Gastrocnemius medialis (tissue), 4 donors: Measurements from ENCODE around the gene IRF5.

Experiments
- POLR2A ChIP-seq, 2 donors: fragments of 450-650 bp; IDR thresholded peaks; one replicate each; pipeline ENCODE4 v1.6.1; 2017; ENCODE audit warnings: antibody characterized with exemption in 2 of 2, mild to moderate bottlenecking in 2 of 2, moderate library complexity in 2 of 2
- TF ChIP-seq, protein P1 (sequence below), 5 experiments: fragments of 450-650 bp in 3 of 5; fragments of 200-600 bp in 2 of 5; sonication (generic) in 2 of 5; IDR thresholded peaks in 4 of 5; conservative IDR thresholded peaks in 1 of 5; 1 replicate in 4 of 5; 2 replicates in 1 of 5; pipeline ENCODE4 v1.5.1; 2016 to 2019; ENCODE audit warnings: antibody characterized with exemption in 5 of 5, mild to moderate bottlenecking in 3 of 5, moderate library complexity in 3 of 5

DNA sequence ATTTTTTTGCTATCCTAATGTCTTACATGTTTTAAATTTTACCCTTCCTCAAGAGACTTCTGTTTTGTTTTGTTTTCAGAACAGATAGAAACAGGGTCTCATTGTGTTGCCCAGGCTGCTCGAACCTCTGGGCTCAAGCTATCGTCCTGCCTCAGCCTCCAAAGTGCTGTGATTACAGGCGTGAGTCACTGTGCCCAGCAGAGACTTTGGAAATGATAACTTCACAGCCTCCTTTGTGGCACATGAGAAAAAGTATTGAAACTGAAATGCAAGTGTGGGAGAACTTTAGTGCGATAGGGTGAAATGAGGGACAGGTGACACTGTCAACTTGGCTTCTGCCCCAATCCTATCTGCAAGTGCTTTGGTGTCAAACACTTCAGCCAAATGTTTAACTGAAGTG, 21.6 kb downstream of the IRF5 start:
- TF ChIP-seq, protein P1, sequence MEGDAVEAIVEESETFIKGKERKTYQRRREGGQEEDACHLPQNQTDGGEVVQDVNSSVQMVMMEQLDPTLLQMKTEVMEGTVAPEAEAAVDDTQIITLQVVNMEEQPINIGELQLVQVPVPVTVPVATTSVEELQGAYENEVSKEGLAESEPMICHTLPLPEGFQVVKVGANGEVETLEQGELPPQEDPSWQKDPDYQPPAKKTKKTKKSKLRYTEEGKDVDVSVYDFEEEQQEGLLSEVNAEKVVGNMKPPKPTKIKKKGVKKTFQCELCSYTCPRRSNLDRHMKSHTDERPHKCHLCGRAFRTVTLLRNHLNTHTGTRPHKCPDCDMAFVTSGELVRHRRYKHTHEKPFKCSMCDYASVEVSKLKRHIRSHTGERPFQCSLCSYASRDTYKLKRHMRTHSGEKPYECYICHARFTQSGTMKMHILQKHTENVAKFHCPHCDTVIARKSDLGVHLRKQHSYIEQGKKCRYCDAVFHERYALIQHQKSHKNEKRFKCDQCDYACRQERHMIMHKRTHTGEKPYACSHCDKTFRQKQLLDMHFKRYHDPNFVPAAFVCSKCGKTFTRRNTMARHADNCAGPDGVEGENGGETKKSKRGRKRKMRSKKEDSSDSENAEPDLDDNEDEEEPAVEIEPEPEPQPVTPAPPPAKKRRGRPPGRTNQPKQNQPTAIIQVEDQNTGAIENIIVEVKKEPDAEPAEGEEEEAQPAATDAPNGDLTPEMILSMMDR (IDR thresholded peaks at IDR 0.05 in 4 of 5, conservative IDR thresholded peaks at IDR 0.05 in 1 of 5), result no peak
- no peak for TF ChIP-seq POLR2A (IDR thresholded peaks at IDR 0.05)
